ENCODE measurements around the gene USP36. TPM values are rescaled to one million over a fixed set of nuclear protein-coding genes. Genes with fewer than 3 reads are reported as not detected.

Gene USP36
- total RNA-seq, 2 experiments from 2014 or later: 71.2 to 74.3 TPM

DNA sequence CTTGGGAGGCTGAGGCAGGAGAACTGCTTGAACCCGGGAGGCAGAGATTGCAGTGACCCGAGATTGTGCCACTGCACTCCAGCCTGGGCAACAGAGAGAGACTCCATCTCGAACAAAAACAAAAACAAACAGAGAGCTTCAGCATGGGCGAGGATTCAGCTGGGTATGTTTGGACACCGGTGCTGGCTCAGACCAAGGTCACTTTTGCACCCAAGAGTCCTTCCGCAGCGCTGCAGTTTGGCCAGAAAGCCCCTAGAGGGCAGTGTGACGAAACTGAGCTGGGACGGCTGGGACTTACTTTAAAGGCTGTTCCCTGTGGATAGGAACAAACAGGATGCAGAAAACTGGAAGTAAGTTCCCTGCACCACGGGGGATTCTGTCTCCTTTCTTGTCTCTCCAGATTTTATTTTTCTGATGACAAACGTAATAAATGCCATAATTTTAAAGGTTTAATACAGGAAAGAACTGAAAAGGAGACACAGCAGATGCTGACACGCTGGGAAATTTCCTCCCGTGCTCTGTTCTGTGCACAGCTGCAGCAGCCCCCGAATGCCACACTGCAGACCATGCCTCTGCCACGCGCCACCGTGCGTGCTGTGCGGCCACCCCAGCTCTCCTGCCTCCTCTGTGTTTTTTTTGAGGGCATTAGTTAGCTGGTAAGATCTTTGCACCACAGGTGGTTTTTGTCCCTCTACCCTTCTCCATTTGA is 25.2 kb upstream of the USP36 start:
- ChIA-PET POLR2A (interaction anchor here (1.2 kb wide), 1 partner anchor 106 kb away, joined by 4 read pairs; no protein-coding TSS in a partner anchor), CTCF (interaction anchor here (0.6 to 3.3 kb wide), 41 partner anchors 10 to 490 kb away, joined by 3 to 89 read pairs (median 4); partner anchors contain the start of genes CEP295NL and LGALS3BP)
- Mint-ChIP-seq H3K27me3 (peaks cover 7% of the 10 kb centered on the region), H3K36me3 (no peaks in the 10 kb centered on the region), H3K4me3 (no peak overlapping the region), H3K4me1 (ENCODE audit: low read depth) (peaks cover 3% of the 10 kb centered on the region), H3K27ac (no peak overlapping the region), H3K9me3 (no peaks in the 10 kb centered on the region)
- peak; percentile 78 for DNase-seq
- intact Hi-C loops (cut with micrococcal nuclease): loop anchor here (1.0 to 10.0 kb wide), 2 partner anchors 59 to 105 kb away; partner anchors contain the start of gene TIMP2

DNA sequence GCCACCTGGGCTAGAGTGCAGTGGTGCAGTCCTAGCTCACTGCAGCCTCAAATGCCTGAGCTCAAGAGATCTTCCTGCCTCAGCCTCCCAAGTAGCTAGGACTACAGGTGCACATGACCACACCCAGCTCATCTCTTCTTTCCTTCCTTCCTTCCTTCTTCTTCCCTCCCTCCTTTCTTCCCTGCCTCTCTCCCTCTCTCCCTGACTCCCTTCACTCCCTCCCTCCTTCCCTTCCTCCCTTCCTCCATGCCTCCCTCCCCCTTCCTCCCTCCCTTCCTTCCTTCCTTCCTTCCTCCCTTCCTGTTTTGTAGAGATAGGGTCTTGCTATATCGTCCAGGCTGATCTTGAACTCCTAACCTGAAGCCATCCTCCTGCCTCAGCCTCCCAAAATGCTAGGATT is 23.5 kb upstream of the USP36 start:
- CTCF ChIA-PET: interaction anchor here (1.6 kb wide), 1 partner anchor 107 kb away, joined by 5 read pairs; no protein-coding TSS in a partner anchor
- Mint-ChIP-seq H3K9me3 (no peaks in the 10 kb centered on the region), H3K27me3 (peaks cover 7% of the 10 kb centered on the region), H3K36me3 (no peaks in the 10 kb centered on the region), H3K4me3 (no peak overlapping the region), H3K4me1 (ENCODE audit: low read depth) (peaks cover 3% of the 10 kb centered on the region), H3K27ac (no peak overlapping the region)
- POLR2A ChIA-PET: no interaction called here
- DNase-seq: no peak
- intact Hi-C loops (cut with micrococcal nuclease): loop anchor here (10.0 kb wide), 1 partner anchor 61 kb away; the partner anchor contains the start of gene TIMP2

DNA sequence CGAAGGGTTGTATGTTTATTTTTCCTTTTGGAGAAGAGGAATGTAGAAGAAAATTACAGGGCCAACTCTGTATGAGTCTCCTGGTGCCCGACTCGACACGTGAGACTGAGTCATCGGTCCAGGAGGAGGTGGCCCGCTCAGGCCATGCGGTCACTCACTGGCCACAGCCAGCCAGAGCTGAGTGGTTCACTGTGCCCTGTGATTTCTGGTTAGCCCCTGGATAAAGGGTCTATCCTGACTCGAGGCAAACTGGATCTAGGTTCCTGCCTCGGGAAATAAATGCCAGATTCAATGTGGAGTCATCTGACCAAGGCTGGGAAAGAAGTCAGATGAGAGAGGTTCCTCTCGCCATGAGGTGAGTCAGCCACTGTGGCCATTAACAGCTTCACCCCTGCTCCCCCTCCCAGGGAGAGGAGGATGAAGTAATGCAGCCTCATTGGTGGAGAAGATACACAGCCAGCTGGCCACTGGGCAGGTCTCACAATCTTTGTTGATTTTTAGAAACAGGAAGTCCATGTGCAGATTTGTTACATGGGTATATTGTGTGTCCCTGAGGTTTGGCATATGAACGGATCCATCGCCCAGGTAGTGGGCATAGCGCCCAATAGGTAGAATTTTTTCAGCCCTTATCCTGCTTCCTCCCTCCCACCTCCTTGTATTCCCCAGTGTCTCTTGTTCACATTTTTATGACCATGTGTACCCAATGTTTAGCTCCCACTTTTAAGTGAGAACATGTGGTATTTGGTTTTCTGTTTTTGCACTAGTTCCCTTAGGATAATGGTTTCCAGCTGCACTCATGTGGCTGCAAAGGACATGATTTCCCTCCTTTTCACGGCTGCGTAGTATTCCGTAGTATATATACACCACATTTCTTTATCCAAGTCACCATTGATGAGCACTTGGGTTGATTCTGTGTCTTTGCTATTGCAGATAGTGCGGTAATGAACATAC is 21.7 kb upstream of the USP36 start:
- POLR2A ChIA-PET: no interaction called here
- intact Hi-C loops (cut with micrococcal nuclease): loop anchor here (10.0 kb wide), 1 partner anchor 62 kb away; the partner anchor contains the start of gene TIMP2
- no peak overlapping the region for H3K27ac Mint-ChIP-seq
- no peaks in the 10 kb centered on the region for H3K36me3 Mint-ChIP-seq
- no peaks in the 10 kb centered on the region for H3K9me3 Mint-ChIP-seq
- no peak overlapping the region for H3K4me3 Mint-ChIP-seq
- CTCF ChIA-PET: interaction anchor here (1.0 to 1.6 kb wide), 3 partner anchors 19 to 110 kb away, joined by 3 to 5 read pairs (median 5); no protein-coding TSS in a partner anchor
- no peak for DNase-seq
- H3K27me3 Mint-ChIP-seq: peaks cover 7% of the 10 kb centered on the region
- H3K4me1 Mint-ChIP-seq (ENCODE audit: low read depth): peaks cover 3% of the 10 kb centered on the region

DNA sequence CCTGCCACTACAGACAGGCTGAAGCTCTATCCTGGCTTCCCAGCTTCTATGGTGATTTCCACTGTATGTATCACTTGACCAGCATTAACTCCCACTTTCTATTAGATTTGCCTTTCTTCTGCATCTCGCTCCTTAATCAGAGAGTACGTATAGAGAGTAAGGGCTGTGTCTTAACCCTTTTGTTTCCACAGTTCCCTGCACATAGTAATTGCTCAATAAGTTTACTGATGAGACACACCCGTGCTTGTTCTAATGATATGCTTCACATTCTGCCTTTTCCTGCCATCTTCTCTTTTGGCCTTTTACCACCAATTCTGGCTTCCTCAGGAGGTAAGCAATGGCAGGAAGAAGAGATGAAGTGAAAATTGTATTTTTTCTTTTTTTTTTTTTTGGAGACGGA is 20.6 kb upstream of the USP36 start:
- no peak overlapping the region for H3K27ac Mint-ChIP-seq
- no peaks in the 10 kb centered on the region for H3K36me3 Mint-ChIP-seq
- no peak for DNase-seq
- peaks cover 3% of the 10 kb centered on the region for H3K4me1 Mint-ChIP-seq (ENCODE audit: low read depth)
- peaks cover 7% of the 10 kb centered on the region for H3K27me3 Mint-ChIP-seq
- CTCF ChIA-PET: interaction anchor here (0.7 kb wide), 1 partner anchor 13 kb away, joined by 3 read pairs; no protein-coding TSS in a partner anchor
- POLR2A ChIA-PET: no interaction called here
- intact Hi-C loops (cut with micrococcal nuclease): loop anchor here (10.0 kb wide), 1 partner anchor 64 kb away; the partner anchor contains the start of gene TIMP2
- H3K4me3 Mint-ChIP-seq: no peak overlapping the region
- no peaks in the 10 kb centered on the region for H3K9me3 Mint-ChIP-seq

DNA sequence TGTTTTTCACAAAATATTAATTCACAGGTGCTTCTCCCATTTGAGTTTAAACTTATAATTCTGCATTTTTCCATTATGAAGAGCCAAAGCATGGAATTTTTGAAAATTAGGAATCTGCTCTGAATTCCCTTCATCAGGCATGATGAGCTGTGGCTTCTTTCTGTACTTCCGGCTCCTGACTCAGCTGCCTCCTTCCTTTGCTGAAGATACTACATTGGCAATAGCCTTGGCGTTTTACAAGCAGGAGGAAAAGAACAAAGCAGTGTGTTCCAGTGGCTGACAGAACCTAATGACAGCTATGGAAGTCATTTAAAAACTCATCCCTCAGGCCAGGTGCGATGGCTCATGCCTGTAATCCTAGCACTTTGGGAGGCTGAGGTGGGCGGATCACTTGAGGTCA is 18.4 kb upstream of the USP36 start:
- H3K27ac Mint-ChIP-seq: no peak overlapping the region
- peaks cover 4% of the 10 kb centered on the region for H3K27me3 Mint-ChIP-seq
- ChIA-PET POLR2A (no interaction called here), CTCF (interaction anchor here (1.5 kb wide), 1 partner anchor 112 kb away, joined by 6 read pairs; no protein-coding TSS in a partner anchor)
- H3K36me3 Mint-ChIP-seq: no peaks in the 10 kb centered on the region
- H3K9me3 Mint-ChIP-seq: no peaks in the 10 kb centered on the region
- intact Hi-C loops (cut with micrococcal nuclease): no loop called here
- H3K4me1 Mint-ChIP-seq (ENCODE audit: low read depth): no peaks in the 10 kb centered on the region
- DNase-seq: no peak
- H3K4me3 Mint-ChIP-seq: no peak overlapping the region

DNA sequence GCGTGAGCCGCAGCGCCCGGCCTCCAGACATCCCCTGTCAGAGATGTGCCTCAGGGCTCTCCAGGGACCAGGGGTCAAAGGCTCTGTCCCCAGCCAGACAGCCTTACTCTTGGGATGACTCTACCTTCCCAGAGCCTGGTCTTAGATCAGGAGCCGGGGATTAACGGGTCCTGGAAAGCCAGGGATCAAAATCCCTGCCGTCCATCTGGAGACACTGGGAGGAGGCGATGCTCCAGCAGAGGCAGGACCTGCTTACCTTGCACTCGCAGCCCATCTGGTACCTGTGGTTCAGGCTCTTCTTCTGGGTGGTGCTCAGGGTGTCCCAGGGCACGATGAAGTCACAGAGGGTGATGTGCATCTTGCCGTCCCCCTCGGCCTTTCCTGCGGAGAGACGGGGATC is 16.7 kb upstream of the USP36 start:
- Mint-ChIP-seq H3K4me1 (ENCODE audit: low read depth) (no peaks in the 10 kb centered on the region), H3K36me3 (no peaks in the 10 kb centered on the region), H3K4me3 (no peak overlapping the region), H3K27ac (no peak overlapping the region), H3K9me3 (no peaks in the 10 kb centered on the region), H3K27me3 (no peaks in the 10 kb centered on the region)
- DNase-seq: no peak
- POLR2A ChIA-PET: no interaction called here
- intact Hi-C loops (cut with micrococcal nuclease): no loop called here
- CTCF ChIA-PET: interaction anchor here (0.7 kb wide), 1 partner anchor 14 kb away, joined by 3 read pairs; no protein-coding TSS in a partner anchor

DNA sequence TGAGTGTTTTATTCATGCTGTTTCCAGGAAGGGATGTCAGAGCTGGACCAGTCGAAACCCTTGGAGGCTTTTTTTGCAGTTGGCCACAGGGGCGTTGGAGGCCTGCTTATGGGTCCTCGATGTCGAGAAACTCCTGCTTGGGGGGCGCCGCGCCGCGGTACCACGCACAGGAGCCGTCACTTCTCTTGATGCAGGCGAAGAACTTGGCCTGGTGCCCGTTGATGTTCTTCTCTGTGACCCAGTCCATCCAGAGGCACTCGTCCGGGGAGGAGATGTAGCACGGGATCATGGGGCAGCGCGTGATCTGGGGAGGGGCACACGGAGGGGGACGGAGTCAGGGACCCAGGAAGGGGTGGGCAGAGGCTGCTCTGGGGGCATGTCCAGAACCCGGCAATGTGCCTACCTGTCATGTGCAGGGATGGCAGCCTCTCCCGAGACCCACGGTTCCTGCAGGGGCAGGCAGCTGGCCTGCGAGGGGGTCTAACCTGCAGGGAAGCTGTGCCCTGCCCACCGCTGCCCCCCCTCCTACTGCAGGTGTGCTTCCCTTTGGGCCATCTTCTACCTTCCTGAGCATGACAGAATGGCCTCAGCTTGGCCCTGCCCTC is 15.0 kb upstream of the USP36 start:
- Mint-ChIP-seq H3K36me3 (no peaks in the 10 kb centered on the region), H3K27me3 (no peaks in the 10 kb centered on the region), H3K27ac (peak overlapping the region; percentile 23), H3K4me1 (ENCODE audit: low read depth) (no peaks in the 10 kb centered on the region), H3K9me3 (no peaks in the 10 kb centered on the region), H3K4me3 (no peak overlapping the region)
- POLR2A ChIA-PET: no interaction called here
- DNase-seq: no peak
- CTCF ChIA-PET: interaction anchor here (1.1 to 2.0 kb wide), 2 partner anchors 10 kb away, joined by 8 to 13 read pairs; no protein-coding TSS in a partner anchor
- intact Hi-C loops (cut with micrococcal nuclease): no loop called here

DNA sequence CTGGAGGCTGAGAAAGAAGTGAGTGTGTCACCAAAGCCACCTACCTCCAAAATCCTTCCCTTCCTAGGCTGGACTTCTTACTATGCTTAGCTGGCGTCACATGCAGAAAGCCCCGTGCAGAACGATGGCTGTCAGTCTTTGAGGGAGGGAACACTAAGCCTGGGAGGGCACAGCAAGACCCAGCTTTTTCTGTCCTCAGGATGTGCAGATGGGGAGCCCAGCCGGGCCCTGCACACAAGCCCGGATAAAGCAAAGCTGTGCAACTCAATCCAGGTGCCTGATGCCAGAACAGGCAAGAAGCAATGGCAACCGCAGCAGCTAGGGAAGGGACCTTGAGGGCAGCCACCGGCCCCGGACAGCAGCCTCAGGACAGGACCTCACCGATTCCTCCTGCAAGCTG is 13.9 kb upstream of the USP36 start:
- Mint-ChIP-seq H3K27me3 (no peaks in the 10 kb centered on the region), H3K27ac (no peak overlapping the region), H3K9me3 (no peaks in the 10 kb centered on the region), H3K36me3 (no peaks in the 10 kb centered on the region), H3K4me1 (ENCODE audit: low read depth) (no peaks in the 10 kb centered on the region), H3K4me3 (no peak overlapping the region)
- intact Hi-C loops (cut with micrococcal nuclease): no loop called here
- ChIA-PET CTCF (interaction anchor here (0.6 to 2.0 kb wide), 3 partner anchors 11 to 64 kb away, joined by 3 to 13 read pairs (median 5); no protein-coding TSS in a partner anchor), POLR2A (no interaction called here)
- DNase-seq: no peak

DNA sequence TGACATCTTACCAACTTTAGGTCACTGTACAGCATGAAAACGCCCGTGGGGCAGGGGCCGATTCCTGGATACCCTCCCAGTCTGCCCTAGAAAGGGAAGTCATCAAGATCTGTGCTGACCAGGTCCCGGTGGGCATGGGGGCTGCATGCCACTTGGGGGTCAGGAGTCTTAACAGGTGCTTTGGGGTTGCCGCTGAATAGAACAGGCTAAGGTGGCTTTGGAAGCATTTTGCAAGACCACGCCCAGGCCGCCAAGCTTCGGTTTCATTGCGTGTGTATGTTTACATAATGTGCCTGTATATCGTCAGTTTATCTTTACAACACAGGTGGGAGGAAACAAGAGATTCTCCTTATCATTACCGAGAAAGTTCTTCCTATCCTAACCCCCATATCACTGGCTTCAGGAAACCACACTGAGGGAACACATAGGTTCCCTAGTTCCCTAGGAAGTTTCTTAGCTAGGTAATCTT is 13.3 kb upstream of the USP36 start:
- intact Hi-C loops (cut with micrococcal nuclease): no loop called here
- Mint-ChIP-seq H3K4me1 (ENCODE audit: low read depth) (no peaks in the 10 kb centered on the region), H3K27me3 (no peaks in the 10 kb centered on the region), H3K36me3 (no peaks in the 10 kb centered on the region), H3K4me3 (no peak overlapping the region), H3K27ac (no peak overlapping the region), H3K9me3 (no peaks in the 10 kb centered on the region)
- ChIA-PET CTCF (interaction anchor here (0.6 to 2.0 kb wide), 3 partner anchors 11 to 65 kb away, joined by 3 to 13 read pairs (median 5); no protein-coding TSS in a partner anchor), POLR2A (no interaction called here)
- DNase-seq: no peak

DNA sequence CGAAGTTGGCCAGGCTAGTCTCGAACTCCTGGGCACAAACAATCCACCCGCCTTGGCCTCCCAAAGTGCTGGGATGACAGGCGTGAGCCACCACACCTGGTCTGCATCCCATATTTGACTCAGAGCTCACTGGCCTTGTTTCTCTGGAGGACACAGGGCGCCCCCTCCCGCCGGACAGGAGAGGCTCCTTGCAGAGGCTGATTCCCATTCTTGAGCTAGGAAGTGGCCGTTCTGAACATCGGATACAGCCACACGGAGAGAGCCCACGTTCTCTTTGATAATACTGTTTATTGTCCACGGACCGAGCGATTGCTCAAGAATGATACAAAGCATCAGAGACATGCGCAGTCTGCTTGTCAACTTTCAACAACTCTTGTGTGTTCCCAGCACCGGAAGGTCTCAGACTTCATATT is 12.1 kb upstream of the USP36 start:
- Mint-ChIP-seq H3K27me3 (no peaks in the 10 kb centered on the region), H3K4me1 (ENCODE audit: low read depth) (no peaks in the 10 kb centered on the region), H3K36me3 (no peaks in the 10 kb centered on the region), H3K4me3 (no peak overlapping the region), H3K9me3 (no peaks in the 10 kb centered on the region), H3K27ac (no peak overlapping the region)
- intact Hi-C loops (cut with micrococcal nuclease): no loop called here
- no peak for DNase-seq
- CTCF ChIA-PET: interaction anchor here (1.0 to 2.9 kb wide), 5 partner anchors 9 to 382 kb away, joined by 3 to 14 read pairs (median 3); no protein-coding TSS in a partner anchor
- POLR2A ChIA-PET: no interaction called here

DNA sequence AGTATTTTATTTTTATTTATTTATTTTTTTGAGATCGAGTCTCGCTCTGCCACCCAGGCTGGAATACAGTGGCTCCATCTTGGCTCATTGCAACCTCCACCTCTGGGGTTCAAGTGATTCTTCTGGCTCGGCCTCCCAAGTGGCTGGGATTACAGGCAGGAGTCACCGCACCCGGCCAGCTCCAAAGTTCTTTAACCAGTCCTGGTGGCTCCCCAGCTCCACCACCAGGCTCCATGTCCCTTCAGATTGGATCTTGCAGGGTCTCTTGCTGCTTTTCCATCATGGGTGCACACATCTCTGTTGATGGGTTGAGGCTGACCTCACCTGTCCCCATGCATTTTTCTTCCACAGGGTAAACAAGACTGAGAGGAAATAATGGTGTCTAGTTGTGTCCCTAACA is 8.4 kb upstream of the USP36 start:
- H3K36me3 Mint-ChIP-seq: no peaks in the 10 kb centered on the region
- ChIA-PET CTCF (interaction anchor here (0.9 kb wide), 1 partner anchor 12 kb away, joined by 3 read pairs; no protein-coding TSS in a partner anchor), POLR2A (no interaction called here)
- H3K4me1 Mint-ChIP-seq (ENCODE audit: low read depth): peaks cover 5% of the 10 kb centered on the region
- H3K9me3 Mint-ChIP-seq: no peaks in the 10 kb centered on the region
- no peaks in the 10 kb centered on the region for H3K27me3 Mint-ChIP-seq
- H3K27ac Mint-ChIP-seq: no peak overlapping the region
- no peak overlapping the region for H3K4me3 Mint-ChIP-seq
- intact Hi-C loops (cut with micrococcal nuclease): loop anchor here (10.0 kb wide), 1 partner anchor 404 kb away; no protein-coding TSS in a partner anchor
- DNase-seq: no peak
